Spleen (tissue), 7 donors: Measurements from ENCODE around the gene FBLN1.

Experiments used
- POLR2A ChIP-seq, 3 donors: fragments of 450-650 bp; IDR thresholded peaks; one replicate each; pipeline ENCODE4 v1.5.1; 2017; ENCODE audit warnings: antibody characterized with exemption in 3 of 3, mild to moderate bottlenecking in 1 of 3
- TF ChIP-seq, protein P1 (sequence below), 11 experiments: fragments of 200-600 bp in 7 of 11; fragments of 450-650 bp in 4 of 11; sonication (generic) in 4 of 11; IDR thresholded peaks in 8 of 11; conservative IDR thresholded peaks in 3 of 11; 1 replicate in 7 of 11; 2 replicates in 4 of 11; pipeline versions ENCODE4 v1.4.0 to v1.8.0; 2016 to 2021; ENCODE audit warnings: antibody characterized with exemption in 11 of 11, inconsistent platforms in 4 of 11, mild to moderate bottlenecking in 1 of 11
- donor health status: DM: no; HTN: no; CAD: no; lungs with moderate emphysema.
- donor health status: DM: no; HTN: no; CAD: no.
- donor health status: DM: no; HTN: no; CAD: no.

DNA sequence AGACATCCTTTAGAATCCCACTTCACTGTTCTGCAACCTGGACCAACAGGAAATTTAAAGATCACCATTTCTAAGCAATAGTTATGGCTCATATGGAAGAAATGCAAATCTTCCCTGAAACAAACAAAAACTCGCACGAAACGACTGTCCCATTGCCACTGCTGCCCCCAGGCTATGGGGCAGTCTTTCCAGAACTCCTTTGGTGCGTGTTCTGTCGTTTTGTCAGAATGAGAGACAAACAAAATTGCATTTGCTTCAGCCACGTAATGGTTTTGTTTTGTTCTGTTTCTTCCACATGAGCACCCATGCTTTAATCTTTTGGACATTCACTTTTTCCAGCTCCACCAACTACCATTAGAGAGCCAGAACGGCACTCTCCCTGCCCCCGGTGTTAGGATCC lies 10.8 kb upstream of the FBLN1 start:
- TF ChIP-seq, protein P1, sequence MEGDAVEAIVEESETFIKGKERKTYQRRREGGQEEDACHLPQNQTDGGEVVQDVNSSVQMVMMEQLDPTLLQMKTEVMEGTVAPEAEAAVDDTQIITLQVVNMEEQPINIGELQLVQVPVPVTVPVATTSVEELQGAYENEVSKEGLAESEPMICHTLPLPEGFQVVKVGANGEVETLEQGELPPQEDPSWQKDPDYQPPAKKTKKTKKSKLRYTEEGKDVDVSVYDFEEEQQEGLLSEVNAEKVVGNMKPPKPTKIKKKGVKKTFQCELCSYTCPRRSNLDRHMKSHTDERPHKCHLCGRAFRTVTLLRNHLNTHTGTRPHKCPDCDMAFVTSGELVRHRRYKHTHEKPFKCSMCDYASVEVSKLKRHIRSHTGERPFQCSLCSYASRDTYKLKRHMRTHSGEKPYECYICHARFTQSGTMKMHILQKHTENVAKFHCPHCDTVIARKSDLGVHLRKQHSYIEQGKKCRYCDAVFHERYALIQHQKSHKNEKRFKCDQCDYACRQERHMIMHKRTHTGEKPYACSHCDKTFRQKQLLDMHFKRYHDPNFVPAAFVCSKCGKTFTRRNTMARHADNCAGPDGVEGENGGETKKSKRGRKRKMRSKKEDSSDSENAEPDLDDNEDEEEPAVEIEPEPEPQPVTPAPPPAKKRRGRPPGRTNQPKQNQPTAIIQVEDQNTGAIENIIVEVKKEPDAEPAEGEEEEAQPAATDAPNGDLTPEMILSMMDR (IDR thresholded peaks at IDR 0.05 in 8 of 11, conservative IDR thresholded peaks at IDR 0.05 in 3 of 11): no peak
- no peak for TF ChIP-seq POLR2A (IDR thresholded peaks at IDR 0.05)
